Tongue (tissue), 2 donors: ENCODE measurements around the gene C2orf78. TPM values are rescaled to one million over a fixed set of nuclear protein-coding genes. Genes with fewer than 3 reads are reported as not detected.
"Not testable (repeated sequence)": the region's sequence is repeated elsewhere in the genome, so short reads cannot be mapped to it uniquely, and the experiment has no call there.

Source experiments
- DNase-seq: peaks from one replicate; pipeline ENCODE4 v3.0.0-alpha.2; 2015
- total RNA-seq: library from RNA; depleted of rRNA; stranded (reverse); fragments of >200 nt; gene quantifications from one replicate; pipeline ENCODE4 v1.2.3, GENCODE V29; 2014

C2orf78 gene, protein sequence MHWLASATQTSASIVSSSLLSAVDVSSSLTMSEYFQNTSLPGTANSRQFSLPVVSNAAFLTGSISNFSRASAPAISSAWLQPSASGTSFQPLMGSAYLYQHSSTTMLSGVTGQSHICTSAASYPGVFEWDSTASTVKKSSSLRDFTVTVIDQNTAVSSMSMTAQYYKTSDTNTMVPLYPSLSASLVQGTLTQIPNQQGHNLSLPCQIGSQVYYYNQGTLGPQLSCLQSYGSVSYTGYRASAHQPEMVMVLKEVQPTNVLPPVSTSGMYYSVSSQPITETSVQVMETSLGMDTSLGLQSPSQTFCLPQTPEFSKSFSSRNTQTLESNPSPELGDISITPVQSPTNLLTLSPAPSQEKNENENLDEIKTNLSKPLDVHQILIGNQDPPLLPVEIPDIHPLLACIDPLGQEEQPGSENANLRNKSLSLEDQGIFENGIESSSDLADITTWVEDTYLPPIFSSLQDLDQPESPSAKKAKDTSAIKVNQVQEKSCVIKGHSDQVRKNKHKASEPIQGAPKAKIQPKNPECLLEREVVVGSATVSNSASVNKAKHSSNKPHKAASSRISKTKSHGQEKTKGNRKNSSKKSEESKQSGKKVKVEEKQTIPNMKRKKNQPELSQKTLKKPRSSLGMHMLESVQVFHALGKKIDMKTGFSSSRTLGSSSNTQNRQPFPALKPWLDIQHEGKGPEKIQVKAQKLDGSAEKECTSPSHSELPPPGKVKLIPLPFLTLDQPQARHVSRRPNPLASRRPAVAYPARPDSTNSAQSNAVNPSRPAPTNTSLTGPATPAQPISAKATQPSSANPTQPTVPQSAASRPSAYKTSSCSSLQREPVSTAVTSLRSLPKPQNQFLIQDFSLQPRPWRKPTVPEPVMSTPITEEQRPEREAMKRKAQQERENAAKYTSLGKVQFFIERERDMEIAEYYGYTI
- not detected for total RNA-seq

DNA sequence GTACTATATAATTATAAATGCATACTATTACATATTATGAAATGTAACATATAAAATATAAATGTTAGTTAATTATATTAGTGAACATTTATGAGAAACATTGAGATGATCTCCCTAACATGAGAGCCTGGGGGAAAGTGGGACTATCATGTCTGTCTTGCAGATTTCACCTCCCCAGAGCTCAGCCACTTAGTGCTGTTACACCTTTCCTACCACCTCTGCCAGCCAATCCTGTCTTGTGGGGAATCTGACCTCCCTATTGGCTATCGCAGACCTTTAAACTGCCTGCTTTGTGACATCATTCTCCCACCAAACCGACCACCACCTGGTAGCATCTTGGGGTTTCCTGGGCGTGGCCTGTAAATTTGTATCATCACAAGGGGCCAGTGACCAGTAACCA, at the start of gene C2orf78:
C2orf78 (plus strand) TSS at position 301 of the 400 bp plus-strand sequence. CDS start 127 bp downstream, outside the sequence.
- not testable (repeated sequence) for DNase-seq

DNA sequence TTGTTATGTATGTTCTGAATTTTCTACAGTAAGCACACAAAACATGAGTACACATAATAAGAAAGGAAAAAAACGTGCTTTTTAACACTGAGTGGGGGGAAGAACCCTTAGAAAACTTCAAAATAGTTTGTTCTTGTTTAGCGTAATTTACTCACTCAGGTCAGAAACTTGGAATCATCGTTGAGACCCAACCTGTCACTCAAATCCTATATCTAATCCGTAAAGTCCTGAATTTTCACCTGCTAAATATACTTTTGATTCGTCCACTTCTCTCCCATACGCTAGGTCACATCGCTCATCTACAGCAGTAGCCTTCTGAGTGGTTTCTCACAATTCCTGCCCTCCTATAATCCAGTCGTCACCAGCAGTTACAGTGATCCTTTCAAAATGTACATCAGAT, 47.6 kb upstream of the C2orf78 start:
- no peak for DNase-seq

DNA sequence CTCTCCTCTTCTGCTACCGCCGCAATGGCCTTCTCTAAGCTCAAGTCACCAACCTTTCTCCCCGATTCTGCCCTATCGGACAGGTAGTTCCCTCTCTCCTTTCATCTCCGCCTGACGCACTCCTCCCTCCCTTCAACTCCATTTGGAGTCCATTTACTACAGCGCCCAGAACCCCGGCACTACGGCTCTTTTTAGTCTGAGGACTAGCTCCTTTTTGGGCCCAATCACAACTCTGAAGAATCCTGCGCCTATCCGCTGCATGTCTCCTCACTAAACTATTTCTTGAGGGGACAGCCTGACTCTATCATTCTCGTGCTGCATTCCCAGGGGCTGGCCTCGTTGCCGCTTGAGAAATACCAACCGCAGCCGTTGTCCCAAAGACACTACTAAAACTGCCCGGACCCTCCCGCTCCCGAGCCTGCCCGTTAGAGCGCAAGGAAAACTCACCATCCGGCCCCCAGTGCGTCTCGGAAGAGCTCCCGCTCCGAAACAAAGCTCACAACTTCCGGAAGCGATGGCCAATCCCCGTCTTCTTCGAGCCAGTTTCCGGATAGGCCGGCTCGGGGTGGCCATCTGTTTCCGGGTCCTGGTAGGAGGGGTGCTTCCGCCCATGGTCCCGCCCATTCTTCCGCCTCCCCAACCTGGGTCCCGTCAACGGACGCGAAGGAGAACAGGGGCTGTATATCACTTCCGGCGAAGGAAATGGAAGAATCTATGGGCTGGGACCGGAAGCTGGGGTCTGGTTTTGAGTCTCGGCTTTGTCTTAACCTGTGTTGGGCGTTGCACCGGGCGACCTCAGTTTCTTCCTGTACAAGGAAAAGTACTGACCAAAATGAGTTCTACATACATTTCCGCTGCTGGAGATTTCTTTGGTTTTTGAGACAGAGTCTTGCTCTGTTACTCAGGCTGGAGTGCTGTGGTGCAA, 46.9 kb upstream of the C2orf78 start, which contains the start of gene TPRKB:
TPRKB (minus strand) TSS at position 491 of the 925 bp plus-strand sequence. CDS start 2,776 bp downstream, outside the sequence.
- DNase-seq: peak; percentile 99

DNA sequence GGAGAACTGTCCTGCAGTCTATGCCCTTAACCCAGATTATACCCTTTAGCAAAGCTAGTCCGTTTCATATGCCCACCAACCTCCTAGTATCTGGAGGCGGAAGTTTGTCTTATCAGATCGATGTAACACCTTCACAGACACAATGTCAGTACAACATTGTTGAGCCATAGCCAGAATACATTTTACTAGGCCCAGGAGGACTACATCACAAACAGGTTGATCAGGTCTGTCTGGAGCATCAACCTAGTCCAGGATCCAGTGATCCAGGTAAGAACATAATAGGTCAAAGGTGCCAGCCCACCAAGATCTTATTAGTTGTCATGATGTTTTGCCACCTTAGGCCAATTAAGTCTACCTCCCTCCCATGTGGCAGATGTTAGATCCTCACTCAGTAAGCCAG, 44.9 kb upstream of the C2orf78 start:
- DNase-seq: no peak

DNA sequence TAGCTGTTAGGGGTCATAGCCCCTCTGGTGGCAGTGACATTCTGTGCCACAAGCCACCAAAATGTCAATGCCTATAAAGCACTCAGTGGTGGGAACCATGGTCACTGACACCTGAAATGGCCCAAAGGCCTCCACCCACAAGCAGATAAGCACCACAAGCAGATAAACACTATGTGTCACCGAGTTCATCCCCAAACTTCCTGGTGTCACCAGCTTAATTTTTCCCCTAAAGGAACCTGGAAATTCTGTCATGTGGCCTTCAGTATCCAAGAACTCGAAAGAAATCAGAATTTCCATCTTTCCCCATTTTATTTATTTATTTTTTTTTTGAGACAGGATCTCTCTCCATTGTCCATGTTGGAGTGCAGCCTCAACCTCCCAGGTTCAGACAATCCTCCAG, 43.2 kb upstream of the C2orf78 start:
- no peak for DNase-seq

DNA sequence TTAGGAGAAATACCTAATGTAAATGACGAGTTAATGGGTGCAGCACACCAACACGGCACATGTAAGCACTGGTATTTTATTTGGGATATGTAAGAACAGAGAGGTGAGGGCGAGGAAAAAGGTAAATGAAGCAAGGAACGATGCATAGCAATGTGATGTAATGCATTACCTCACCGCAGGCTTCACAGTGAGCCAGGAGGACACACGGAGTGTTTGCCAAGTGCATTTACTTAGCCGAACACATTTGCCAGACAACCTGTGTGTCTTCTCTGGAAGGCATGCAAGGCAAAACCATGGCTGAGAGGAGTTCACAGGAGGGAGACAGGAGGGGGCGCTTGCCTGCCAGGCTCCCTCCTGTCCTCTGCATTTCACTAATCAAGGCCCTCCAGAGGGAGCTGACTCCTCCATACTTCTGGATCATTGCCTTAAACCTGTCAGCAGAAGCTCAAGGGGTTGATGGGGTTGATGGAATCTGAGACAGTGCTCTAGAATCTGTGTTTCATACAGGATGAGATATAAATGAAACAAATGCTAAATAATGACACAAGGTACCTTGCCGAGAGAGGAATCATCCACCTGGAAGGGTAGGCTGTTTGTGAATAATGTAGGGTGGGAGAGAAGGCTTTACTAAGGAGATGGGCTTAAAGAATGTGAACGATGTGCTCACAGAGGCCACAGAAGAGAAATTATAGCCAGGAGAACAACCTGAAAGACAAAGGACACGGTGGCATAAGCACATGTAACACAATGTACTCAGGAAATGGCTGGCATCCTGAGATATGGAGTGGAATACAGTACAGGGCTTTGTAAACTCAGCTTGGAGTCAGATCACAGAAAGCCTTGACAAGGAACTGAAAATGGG, 37.7 kb upstream of the C2orf78 start:
- no peak for DNase-seq

DNA sequence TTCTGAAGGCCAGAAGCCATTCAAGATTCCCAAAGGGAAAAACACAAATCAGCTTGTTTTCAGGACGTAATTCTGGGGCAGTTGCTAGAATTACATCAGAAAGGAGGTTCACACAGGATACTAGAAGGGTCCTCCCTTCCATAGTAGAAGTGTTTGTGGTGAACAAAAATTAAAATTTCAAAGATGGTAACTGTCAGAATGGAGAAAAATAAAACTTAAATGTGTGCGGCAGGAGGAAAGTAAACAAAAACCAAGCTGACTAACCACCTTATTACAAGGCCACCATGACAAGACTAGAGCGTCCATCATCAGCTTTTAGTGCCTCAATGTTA, 37.1 kb upstream of the C2orf78 start:
- no peak for DNase-seq

DNA sequence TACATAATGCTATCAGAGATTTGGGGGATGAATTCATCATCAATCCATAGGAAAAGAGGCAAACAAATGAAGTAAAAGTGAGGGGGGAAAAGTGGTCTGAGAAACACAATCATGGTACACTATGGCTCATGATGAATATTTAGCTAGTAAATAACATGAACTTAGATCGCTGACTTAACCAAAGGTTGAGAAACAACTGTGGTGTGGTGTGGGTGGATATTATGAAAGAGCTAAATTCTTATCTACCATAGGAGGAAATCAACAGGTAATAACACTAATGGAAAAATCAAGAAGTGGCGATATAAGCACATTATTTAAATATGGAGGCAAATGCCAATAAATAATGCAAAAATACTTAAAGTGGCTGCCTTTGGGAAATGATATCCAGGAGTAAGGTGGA, 34.7 kb upstream of the C2orf78 start:
- no peak for DNase-seq

DNA sequence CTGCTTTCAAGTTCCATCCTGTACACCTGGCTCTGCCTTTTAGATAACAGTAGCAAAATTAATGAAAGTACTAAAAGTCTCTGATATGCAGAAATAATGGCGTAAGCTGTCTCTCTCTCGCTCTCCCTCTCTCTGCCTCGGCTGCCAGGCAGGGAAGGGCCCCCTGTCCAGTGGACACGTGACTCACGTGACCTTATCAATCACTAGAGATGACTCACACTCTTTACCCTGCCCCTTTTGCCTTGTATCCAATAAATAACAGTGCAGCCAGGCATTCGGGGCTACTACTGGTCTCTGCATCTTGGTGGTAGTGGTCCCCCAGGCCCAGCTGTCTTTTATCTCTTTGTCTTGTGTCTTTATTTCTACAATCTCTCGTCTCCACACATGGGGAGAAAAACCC, 29.7 kb upstream of the C2orf78 start:
- not testable (repeated sequence) for DNase-seq

DNA sequence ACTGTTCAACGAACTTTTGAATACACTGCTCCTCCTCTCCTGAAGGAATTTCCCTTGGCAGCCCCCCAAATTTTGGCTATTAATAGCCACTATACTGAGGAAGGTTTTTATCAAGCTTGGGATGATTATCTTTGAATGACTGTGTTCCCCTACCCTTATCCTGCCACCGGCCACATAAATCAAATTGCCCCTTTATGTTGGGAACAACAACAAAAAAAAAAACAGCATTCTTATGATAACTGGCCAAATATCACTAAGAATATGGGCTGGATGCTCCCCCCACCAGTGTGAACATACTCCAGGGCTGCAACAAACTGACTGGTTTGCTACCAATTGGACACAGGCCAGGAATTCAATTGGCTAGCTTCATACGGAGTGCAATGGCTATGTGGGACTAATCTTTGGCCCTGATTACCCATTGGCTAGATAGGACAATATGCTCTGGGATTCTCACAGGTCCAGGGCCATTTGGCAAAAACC, 24.7 kb upstream of the C2orf78 start:
- no peak for DNase-seq

DNA sequence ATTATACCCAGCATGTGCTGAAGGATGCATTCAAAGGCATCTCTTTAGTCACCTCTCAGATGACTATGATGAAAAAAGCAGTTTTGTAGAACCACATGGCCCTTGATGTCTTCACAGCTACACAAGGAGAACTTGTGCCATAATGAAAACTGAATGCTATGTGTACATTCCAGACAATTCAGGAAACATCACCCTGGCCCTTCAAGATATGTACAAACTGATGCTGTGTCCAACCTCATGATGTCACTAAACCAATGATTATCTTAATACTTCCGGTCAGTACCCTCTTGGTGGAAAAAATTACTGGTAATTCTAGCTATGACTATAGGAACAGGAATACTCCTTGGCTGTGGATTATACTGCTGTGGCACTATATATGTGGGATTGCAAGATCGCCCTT, 24.1 kb upstream of the C2orf78 start:
- DNase-seq: no peak

DNA sequence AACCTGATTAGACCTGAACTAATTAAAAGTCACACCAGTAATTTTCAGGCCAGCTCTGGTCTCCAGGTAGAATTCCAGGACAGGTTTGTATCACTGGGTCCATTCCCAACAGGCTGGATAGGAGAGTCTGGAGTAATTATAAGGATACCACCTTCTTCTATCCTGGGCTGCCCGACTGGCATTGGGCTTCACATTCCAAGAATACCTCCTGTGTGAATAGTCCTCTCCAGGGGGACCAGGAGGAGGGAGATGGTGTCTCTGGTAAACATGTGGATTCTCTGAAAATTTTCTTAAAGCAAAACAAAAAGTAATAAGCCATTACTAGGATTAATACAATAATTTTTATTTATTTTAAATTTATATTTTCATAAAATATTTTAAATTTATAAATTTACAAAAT, 21.4 kb upstream of the C2orf78 start:
- DNase-seq: no peak

DNA sequence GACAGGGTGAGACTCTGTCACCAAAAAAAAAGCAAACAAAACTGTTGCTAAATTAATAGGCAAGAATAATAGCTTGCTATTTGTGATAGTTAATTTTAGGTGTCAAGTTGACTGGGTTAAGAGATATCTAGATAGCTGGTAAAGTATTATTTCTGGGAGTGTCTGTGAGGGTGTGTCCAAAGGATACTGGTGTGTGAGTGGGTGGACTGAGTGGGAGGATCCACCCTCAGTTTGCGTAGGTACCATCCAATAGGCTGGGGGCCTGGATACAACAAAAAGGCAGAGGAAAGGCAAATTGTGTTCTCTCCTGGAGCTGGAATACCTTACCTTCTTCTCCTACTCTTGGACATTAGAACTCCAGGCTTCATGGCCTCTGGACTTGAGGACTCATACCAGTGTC, 19.0 kb upstream of the C2orf78 start:
- no peak for DNase-seq

DNA sequence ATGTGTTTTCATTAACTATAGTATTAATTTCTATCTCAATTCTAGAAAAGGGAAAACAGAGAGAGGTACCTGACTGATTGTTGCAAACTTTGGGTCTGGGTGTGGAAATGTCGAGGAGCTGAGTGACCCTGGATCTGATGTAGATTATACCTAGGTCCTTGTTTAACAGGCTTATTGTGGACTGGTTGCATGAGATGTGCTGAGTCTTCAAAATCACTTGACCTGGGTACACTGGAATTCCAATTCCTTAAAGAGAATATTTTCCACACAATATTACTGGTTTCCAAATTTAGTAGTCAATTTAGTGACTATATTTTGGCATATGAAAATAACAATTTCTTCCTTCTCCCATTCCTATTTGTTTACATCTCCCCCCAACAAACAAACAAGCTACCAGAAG, 17.6 kb upstream of the C2orf78 start:
- no peak for DNase-seq

DNA sequence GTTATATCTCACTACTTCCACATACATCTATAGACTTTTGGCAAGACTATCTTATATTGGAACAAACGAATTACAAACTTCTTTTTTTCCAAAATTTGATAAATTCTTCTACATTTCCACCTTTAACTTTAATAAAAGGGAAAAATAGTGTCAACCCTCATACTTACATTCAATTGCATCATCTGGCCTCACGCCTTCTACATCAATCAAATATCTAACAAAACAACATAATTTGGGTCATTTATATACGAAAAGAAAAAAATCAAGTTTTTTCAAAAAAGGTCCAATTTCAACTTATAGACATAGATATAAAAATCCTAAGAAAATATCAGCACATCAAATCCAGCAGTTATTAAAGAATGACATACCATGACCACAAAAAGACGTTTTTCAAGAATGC, 17.0 kb upstream of the C2orf78 start:
- DNase-seq: no peak

DNA sequence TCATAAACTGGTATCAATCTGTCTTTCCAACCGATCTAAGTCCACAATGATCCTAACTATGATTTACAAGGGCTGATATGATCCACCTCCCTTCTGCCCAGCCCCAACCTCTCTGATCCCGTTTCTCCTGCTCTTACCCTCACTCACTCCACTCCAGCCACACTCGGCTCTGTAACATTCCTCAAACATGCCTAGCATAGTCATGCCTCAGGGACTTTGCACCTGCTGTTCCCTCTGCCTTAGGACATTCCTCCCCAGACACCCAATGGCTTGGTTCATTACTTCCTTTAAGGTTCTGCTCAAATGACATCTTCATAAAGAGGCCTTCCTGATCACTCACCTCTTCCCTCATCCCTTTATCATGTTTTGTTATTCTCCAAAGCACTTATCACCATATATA, 13.3 kb upstream of the C2orf78 start:
- DNase-seq: no peak

DNA sequence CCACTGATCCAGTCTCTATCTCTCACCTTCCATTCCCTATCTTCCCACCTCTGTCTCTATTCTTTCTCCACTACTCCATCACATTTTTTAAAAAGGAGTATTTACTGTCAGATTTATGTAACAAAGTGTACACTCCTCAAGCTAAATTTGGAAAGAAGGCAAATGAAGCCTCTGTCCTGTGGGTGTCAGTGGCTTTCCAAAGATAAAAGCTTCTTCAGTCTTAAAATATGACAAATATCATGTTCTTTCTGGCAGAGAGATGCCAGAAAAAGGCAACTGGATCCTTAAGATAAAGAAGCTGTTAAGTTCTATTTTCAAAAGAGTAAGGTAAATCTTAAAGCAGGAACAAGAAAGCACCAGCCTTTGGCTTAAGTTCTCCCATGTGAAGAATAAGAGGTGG, 11.2 kb upstream of the C2orf78 start:
- DNase-seq: no peak

DNA sequence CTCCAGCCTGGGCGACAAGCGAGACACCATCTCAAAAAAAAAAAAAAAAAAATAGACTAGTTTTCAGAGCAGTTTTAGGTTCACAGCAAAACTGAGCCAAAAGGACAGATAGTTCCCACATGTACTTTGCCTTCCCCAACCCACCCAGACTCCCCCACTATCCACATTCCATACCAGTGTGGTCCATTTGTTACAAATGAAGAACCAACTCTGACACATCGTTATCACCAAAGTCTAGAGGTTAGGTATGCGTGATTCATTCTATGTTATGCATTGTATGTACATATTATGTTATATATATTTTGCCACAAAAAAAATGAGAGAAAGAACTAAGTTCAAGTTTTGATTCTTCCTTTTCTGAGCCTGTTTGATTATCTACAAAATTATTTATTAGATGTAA, 7.6 kb upstream of the C2orf78 start:
- DNase-seq: no peak

DNA sequence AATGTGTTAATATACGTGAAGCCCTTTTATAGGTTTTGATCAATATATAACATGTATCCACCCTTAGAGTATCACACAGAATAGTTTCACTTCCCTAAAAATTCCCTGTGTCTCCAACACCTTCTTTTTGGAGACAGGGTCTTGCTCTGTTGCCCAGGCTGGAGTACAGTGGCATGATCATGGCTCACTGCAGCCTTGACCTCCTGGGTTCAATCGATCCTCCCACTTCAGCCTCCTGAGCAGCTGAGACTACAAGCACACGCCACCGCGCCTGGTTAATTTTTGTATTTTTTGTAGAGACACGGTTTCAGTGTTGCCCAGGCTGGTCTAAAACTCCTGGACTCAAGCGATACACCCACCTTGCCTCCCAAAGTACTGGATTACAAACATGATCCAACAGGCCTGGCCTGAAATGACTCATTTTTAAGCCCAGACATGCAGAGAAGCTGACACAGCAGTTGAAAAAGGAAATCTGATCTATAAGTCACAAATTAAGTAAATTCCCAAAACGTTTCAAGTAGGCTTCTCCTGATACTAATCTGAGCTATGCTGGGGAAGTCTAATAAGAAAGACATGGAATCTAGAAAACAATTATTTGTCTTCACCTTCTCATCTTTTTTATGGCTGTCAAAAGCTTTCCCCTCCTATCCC, 7.0 kb upstream of the C2orf78 start:
- DNase-seq: no peak

DNA sequence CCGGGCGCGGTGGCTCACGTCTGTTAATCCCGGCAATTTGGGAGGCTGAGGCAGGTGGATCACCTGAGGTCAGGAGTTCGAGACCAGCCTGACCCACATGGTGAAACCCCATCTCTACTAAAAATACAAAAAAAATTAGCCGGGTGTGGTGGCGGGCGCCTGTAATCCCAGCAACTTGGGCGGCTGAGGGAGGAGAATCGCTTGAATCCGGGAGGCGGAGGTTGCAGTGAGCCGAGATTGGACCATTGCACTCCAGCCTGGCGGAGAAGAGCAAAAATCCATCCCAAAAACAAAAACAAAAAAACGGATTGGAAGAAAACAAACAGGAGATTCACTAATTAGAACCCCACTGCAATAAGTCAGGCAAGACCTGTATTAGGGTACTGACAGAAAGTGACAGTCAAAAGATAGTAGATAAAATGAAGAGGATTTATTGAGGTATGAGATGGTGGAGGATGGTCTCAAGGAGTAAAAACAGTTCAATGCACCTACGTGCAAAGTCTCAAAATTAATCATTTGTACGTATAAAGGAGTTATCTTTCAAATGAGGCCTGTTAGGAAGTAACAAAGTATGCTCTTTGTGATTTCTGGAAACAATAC, 5.0 kb upstream of the C2orf78 start:
- not testable (repeated sequence) for DNase-seq
